Measurements from ENCODE around the gene YAP1. TPM values are rescaled to one million over a fixed set of nuclear protein-coding genes. Genes with fewer than 3 reads are reported as not detected.

Gene YAP1
- total RNA-seq, 1 experiment from 2014 or later: 134 TPM

DNA sequence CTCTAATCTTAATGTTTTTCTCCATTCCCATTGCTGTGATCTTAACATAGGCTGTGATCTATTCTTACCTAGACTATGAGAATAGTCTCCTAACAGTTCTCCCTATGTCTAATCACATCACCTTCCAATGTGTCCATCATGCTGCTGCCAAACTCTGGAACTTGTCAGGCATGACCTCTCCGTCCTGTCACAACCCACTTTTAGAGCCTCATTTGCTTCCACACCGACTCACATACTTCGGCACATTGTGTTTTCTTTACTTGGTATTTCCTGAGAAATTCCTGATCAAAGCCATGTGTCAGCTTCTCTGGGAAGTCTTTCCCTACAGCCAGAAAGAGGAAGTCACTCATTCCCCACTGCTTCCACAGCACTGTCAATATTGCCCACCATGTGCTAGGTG is 166.5 kb downstream of the YAP1 start:
- peaks cover 10% of the 10 kb centered on the region for H3K4me1 ChIP-seq (ENCODE audit: insufficient read depth, low read length, poor library complexity, severe bottlenecking)
- no peak overlapping the region for H3K27ac ChIP-seq (ENCODE audit: low read depth, low read length, poor library complexity, severe bottlenecking)
- H3K27me3 ChIP-seq (replicated peaks; ENCODE audit: insufficient read depth, low read depth, low read length, poor library complexity): no peaks in the 10 kb centered on the region
- H3K9me3 ChIP-seq (ENCODE audit: low read depth, low read length, poor library complexity, severe bottlenecking): no peaks in the 10 kb centered on the region
- BruUV-seq (replicated peaks): no TSS peak
- no peak overlapping the region for H3K4me3 ChIP-seq (ENCODE audit: low read depth, low read length, poor library complexity, severe bottlenecking)
- intact Hi-C loops (cut with micrococcal nuclease; ENCODE audit: unreplicated experiment): loop anchor here (10.0 kb wide), 1 partner anchor 162 kb away; the partner anchor contains the start of gene YAP1
- TF ChIP-seq, protein P1, sequence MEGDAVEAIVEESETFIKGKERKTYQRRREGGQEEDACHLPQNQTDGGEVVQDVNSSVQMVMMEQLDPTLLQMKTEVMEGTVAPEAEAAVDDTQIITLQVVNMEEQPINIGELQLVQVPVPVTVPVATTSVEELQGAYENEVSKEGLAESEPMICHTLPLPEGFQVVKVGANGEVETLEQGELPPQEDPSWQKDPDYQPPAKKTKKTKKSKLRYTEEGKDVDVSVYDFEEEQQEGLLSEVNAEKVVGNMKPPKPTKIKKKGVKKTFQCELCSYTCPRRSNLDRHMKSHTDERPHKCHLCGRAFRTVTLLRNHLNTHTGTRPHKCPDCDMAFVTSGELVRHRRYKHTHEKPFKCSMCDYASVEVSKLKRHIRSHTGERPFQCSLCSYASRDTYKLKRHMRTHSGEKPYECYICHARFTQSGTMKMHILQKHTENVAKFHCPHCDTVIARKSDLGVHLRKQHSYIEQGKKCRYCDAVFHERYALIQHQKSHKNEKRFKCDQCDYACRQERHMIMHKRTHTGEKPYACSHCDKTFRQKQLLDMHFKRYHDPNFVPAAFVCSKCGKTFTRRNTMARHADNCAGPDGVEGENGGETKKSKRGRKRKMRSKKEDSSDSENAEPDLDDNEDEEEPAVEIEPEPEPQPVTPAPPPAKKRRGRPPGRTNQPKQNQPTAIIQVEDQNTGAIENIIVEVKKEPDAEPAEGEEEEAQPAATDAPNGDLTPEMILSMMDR (conservative IDR thresholded peaks at IDR 0.05; ENCODE audit: low read depth, low read length): no peak
- TF ChIP-seq EZH2 (IDR thresholded peaks at IDR 0.05; ENCODE audit: borderline replicate concordance, low read depth, low read length, poor library complexity, severe bottlenecking): no peak
- DNase-seq (ENCODE audit: low spot score): no peak
- H3K36me3 ChIP-seq (ENCODE audit: insufficient read depth, low read length, poor library complexity, severe bottlenecking): no peaks in the 10 kb centered on the region
- ChIA-PET CTCF (no interaction called here), POLR2A (ENCODE audit: low non-redundant PET) (no interaction called here)

DNA sequence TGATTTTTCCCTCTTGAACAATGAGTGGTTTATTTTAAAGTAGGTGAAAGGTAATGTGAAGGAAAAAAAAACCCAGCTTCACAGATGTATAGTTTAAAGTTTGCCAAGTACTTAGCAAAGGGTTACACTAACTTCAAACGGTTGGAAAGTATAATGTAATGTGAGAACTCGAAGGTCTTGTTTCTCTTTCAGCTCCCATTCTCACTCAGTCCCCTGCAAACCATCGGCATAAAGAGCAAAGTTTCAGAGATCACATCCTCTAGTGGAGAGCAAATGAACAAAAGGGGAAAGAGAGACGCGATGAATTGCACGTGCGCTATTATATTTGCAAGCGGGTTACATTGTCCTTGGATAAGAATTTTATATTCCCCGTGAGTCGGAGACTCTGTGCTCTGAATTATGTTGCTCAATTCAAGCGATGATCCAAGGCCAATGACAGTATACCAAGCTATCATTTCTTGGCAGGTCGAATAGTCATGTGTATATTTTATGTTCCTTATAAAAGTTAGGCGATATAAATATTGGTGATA is 169.5 kb downstream of the YAP1 start:
- TF ChIP-seq, protein P1 (conservative IDR thresholded peaks at IDR 0.05; ENCODE audit: low read depth, low read length): 0 out of 2 replicates have a peak, but pooled peaks have one; percentile 21
- no peak for TF ChIP-seq EZH2 (IDR thresholded peaks at IDR 0.05; ENCODE audit: borderline replicate concordance, low read depth, low read length, poor library complexity, severe bottlenecking)
- intact Hi-C loops (cut with micrococcal nuclease; ENCODE audit: unreplicated experiment): loop anchor here (10.0 kb wide), 1 partner anchor 165 kb away; the partner anchor contains the start of gene YAP1
- H3K4me3 ChIP-seq (ENCODE audit: low read depth, low read length, poor library complexity, severe bottlenecking): peak overlapping the region; percentile 19

DNA sequence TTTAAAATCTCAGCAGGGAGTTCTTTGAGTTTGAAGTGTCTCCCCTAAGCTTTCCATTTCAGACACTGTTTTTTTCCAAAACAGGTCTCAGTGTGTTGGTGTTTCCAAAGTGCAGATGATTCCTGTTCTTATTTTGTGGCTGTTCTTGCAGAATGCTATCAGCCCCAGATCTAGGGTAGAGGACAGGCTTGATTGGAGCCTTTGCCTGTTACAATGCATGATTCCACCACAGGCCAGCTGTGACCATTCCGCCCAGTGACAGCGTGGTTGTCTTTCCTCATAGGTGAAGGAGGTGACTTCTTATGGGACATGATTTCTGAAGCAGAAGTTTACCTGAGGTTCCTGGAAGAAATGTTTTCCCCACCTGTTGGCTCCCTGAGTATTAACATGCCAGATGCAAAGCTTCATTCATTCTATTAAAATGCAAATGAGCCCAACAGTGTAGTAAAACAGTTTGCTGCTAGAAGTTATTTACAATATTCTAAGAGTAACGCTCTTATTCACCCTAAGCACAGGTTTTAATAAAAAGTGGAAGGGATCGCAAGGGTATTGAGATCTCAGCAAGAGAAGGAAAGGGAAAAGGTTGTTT is 170.1 kb downstream of the YAP1 start:
- Histone ChIP-seq H3K4me1 (ENCODE audit: insufficient read depth, low read length, poor library complexity, severe bottlenecking) (peaks cover 10% of the 10 kb centered on the region), H3K27me3 (replicated peaks; ENCODE audit: insufficient read depth, low read depth, low read length, poor library complexity) (no peaks in the 10 kb centered on the region), H3K36me3 (ENCODE audit: insufficient read depth, low read length, poor library complexity, severe bottlenecking) (no peaks in the 10 kb centered on the region), H3K4me3 (ENCODE audit: low read depth, low read length, poor library complexity, severe bottlenecking) (no peak overlapping the region), H3K9me3 (ENCODE audit: low read depth, low read length, poor library complexity, severe bottlenecking) (no peaks in the 10 kb centered on the region), H3K27ac (ENCODE audit: low read depth, low read length, poor library complexity, severe bottlenecking) (no peak overlapping the region)
- ChIA-PET CTCF (interaction anchor here (0.6 kb wide), 1 partner anchor 225 kb away, joined by 5 read pairs; no protein-coding TSS in a partner anchor), POLR2A (ENCODE audit: low non-redundant PET) (no interaction called here)
- TF ChIP-seq, protein P1 (conservative IDR thresholded peaks at IDR 0.05; ENCODE audit: low read depth, low read length): no peak
- no peak for TF ChIP-seq EZH2 (IDR thresholded peaks at IDR 0.05; ENCODE audit: borderline replicate concordance, low read depth, low read length, poor library complexity, severe bottlenecking)
- DNase-seq (ENCODE audit: low spot score): no peak
- intact Hi-C loops (cut with micrococcal nuclease; ENCODE audit: unreplicated experiment): no loop called here
- BruUV-seq (replicated peaks): no TSS peak

More for the DNA sequence above, 169.5 kb downstream of the YAP1 start:
- ChIA-PET POLR2A (ENCODE audit: low non-redundant PET) (no interaction called here), CTCF (interaction anchor here (0.5 to 0.6 kb wide), 2 partner anchors 17 to 224 kb away, joined by 3 to 5 read pairs; no protein-coding TSS in a partner anchor)
- DNase-seq (ENCODE audit: low spot score): peak; percentile 59
- H3K27ac ChIP-seq (ENCODE audit: low read depth, low read length, poor library complexity, severe bottlenecking): no peak overlapping the region
- no peaks in the 10 kb centered on the region for H3K27me3 ChIP-seq (replicated peaks; ENCODE audit: insufficient read depth, low read depth, low read length, poor library complexity)
- no peaks in the 10 kb centered on the region for H3K36me3 ChIP-seq (ENCODE audit: insufficient read depth, low read length, poor library complexity, severe bottlenecking)
- no TSS peak for BruUV-seq (replicated peaks)
- H3K4me1 ChIP-seq (ENCODE audit: insufficient read depth, low read length, poor library complexity, severe bottlenecking): peaks cover 10% of the 10 kb centered on the region
- no peaks in the 10 kb centered on the region for H3K9me3 ChIP-seq (ENCODE audit: low read depth, low read length, poor library complexity, severe bottlenecking)

Other genes starting within 250 kb of the YAP1 start
- 2.3 and 3.1 TPM in 2 replicates for gene CEP126, start 195.4 kb upstream of the YAP1 start, total RNA-seq (2021)
- not detected in 2 replicates for gene ANGPTL5, start 193.9 kb upstream of the YAP1 start, total RNA-seq (2021)
- 10.9 and 11.3 TPM in 2 replicates for gene CFAP300, start 63.0 kb upstream of the YAP1 start, total RNA-seq (2021)
- gene BIRC3, start 207.0 kb downstream of the YAP1 start, total RNA-seq (2021): 2.5 and 2.8 TPM in 2 replicates
- gene BIRC2, start 236.8 kb downstream of the YAP1 start, total RNA-seq (2021): 32.0 and 36.3 TPM in 2 replicates